Neural crest cell (in vitro differentiated cells): Measurements from ENCODE around the gene DNMBP. TPM values are rescaled to one million over a fixed set of nuclear protein-coding genes. Genes with fewer than 3 reads are reported as not detected.

ENCODE experiments used
- DNase-seq: peaks from one replicate; pipeline ENCODE4 v3.0.0; 2021; ENCODE audit warnings: low read depth, mixed read lengths, low spot score
- H3K27ac Mint-ChIP-seq: one replicate; pipeline ENCODE4 v1.8.0; 2021; ENCODE audit warnings: mild to moderate bottlenecking, mixed read lengths; ENCODE audit not compliant: unreplicated experiment
- H3K27me3 Mint-ChIP-seq: 2 replicates; pipeline ENCODE4 v1.8.0; 2021; ENCODE audit warnings: low read depth, mild to moderate bottlenecking, mixed read lengths
- H3K36me3 Mint-ChIP-seq: 2 replicates; pipeline ENCODE4 v1.8.0; 2021; ENCODE audit warnings: low read depth, mild to moderate bottlenecking, mixed read lengths
- H3K4me1 Mint-ChIP-seq: 2 replicates; pipeline ENCODE4 v1.8.0; 2021; ENCODE audit warnings: mixed read lengths
- H3K4me3 Mint-ChIP-seq: one replicate; pipeline ENCODE4 v1.8.0; 2021; ENCODE audit warnings: mild to moderate bottlenecking, mixed read lengths
- H3K9me3 Mint-ChIP-seq: 2 replicates; pipeline ENCODE4 v1.8.0; 2021; ENCODE audit warnings: mixed read lengths
- CTCF ChIP-seq: fragments of 200-600 bp; sonication (generic); conservative IDR thresholded peaks from 2 replicates; pipeline ENCODE4 v1.5.0; 2021; ENCODE audit warnings: antibody characterized with exemption, mild to moderate bottlenecking
- total RNA-seq: library from RNA; stranded (reverse); gene quantifications from 2 replicates; pipeline ENCODE4 v1.2.1, GENCODE V29; 2021

DNMBP gene
- total RNA-seq, 1 donor from 2014 or later = 17.8 TPM

- DNase-seq = no peak
- Mint-ChIP-seq H3K4me3 (no peak overlapping the region), H3K9me3 (no peaks in the 10 kb centered on the region), H3K27ac (no peak overlapping the region), H3K4me1 (peaks cover 17% of the 10 kb centered on the region), H3K36me3 (no peaks in the 10 kb centered on the region), H3K27me3 (no peaks in the 10 kb centered on the region)
- TF ChIP-seq CTCF = no peak
These were observed 12.7 kb upstream of the DNMBP start for GRCh38 chr10:100022403-100022802.

DNA sequence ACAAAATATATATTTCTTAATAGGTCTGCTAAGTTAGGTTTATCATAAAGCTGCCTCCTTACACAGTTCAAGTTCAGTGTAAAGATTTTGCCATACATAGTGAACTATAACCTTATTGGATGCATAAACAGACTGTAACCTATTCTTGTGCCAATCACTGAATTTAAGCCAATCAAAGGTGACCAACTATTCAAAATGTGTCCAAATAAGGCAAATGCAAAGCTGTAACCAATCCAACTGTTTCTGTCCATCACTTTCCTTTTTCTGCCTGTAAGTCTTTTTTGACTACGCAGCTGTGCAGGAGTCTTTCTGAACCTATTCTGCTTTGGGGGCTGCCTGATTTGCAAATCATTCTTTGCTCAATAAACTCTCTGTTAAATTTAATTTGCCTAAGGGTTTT is 11.6 kb upstream of the DNMBP start:
- H3K9me3 Mint-ChIP-seq = no peaks in the 10 kb centered on the region
- no peak overlapping the region for H3K27ac Mint-ChIP-seq
- H3K27me3 Mint-ChIP-seq = no peaks in the 10 kb centered on the region
- H3K36me3 Mint-ChIP-seq = no peaks in the 10 kb centered on the region
- H3K4me1 Mint-ChIP-seq = peaks cover 17% of the 10 kb centered on the region
- H3K4me3 Mint-ChIP-seq = no peak overlapping the region
- no peak for DNase-seq
- no peak for TF ChIP-seq CTCF

DNA sequence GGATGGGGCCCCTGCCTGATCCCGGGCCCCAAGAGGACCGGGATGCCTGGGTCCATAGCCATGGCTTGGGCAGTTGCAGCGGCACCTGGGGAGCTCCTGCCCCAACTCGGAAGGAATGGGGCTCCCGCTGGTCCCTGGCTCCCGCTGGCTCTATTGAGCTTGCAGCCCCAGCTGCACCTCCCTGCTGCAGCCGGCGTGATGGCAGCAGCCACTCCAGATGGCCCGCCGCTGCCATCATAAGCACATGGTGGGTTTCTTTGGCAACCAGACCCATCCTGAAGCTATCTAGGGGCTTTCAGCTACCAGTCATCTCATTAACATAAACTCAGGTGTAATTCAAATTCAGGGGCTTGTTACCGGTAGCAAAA is 11.1 kb upstream of the DNMBP start:
- H3K36me3 Mint-ChIP-seq = no peaks in the 10 kb centered on the region
- H3K4me3 Mint-ChIP-seq = no peak overlapping the region
- H3K9me3 Mint-ChIP-seq = no peaks in the 10 kb centered on the region
- no peak for DNase-seq
- no peaks in the 10 kb centered on the region for H3K27me3 Mint-ChIP-seq
- H3K27ac Mint-ChIP-seq = no peak overlapping the region
- TF ChIP-seq CTCF = no peak
- peaks cover 16% of the 10 kb centered on the region for H3K4me1 Mint-ChIP-seq

- H3K4me3 Mint-ChIP-seq = no peak overlapping the region
These were observed 10.6 kb upstream of the DNMBP start for GRCh38 chr10:100020142-100020885.

GRCh38 chr10:100019787-100020141 is 10.0 kb upstream of the DNMBP start:
- no peak for DNase-seq
- peaks cover 7% of the 10 kb centered on the region for H3K4me1 Mint-ChIP-seq
- H3K27me3 Mint-ChIP-seq = no peaks in the 10 kb centered on the region
- no peak overlapping the region for H3K27ac Mint-ChIP-seq
- TF ChIP-seq CTCF = peak; percentile 37
- no peak overlapping the region for H3K4me3 Mint-ChIP-seq
- no peaks in the 10 kb centered on the region for H3K36me3 Mint-ChIP-seq
- H3K9me3 Mint-ChIP-seq = no peaks in the 10 kb centered on the region

More at GRCh38 chr10:100020142-100020885, 10.6 kb upstream of the DNMBP start:
- Mint-ChIP-seq H3K27me3 (no peaks in the 10 kb centered on the region), H3K9me3 (no peaks in the 10 kb centered on the region), H3K36me3 (no peaks in the 10 kb centered on the region), H3K4me1 (peaks cover 11% of the 10 kb centered on the region), H3K27ac (no peak overlapping the region)
- no peak for DNase-seq
- peak; percentile 22 for TF ChIP-seq CTCF
